DND-41 (cell line): Measurements from ENCODE around the gene SCUBE2.

Experiments used
- ATAC-seq: fragments of 200-7000 bp; cut with Tn5 transposase; 3 replicates; pipeline ENCODE4 v1.9.1; 2021; ENCODE audit warnings: low read depth; ENCODE audit not compliant: insufficient read depth
- DNase-seq: peaks from one replicate; pipeline ENCODE4 v3.0.0-alpha.2; 2020
- H2AFZ ChIP-seq: 2 replicates; pipeline ENCODE4 v1.6.0; 2012; ENCODE audit warnings: low read depth, low read length
- H3K27ac ChIP-seq: 2 replicates; pipeline ENCODE4 v1.5.1; 2012; ENCODE audit warnings: low read length, inconsistent platforms
- H3K27me3 ChIP-seq: fragments of 200-600 bp; sonication (generic); 2 replicates; pipeline ENCODE4 v1.6.0; 2012; ENCODE audit warnings: low read length, mild to moderate bottlenecking, inconsistent platforms; ENCODE audit not compliant: insufficient read depth, poor library complexity
- H3K36me3 ChIP-seq: 2 replicates; pipeline ENCODE4 v1.5.1; 2012; ENCODE audit warnings: low read length, inconsistent platforms; ENCODE audit not compliant: insufficient read depth
- H3K4me1 ChIP-seq: 2 replicates; pipeline ENCODE4 v1.5.1; 2012; ENCODE audit warnings: mild to moderate bottlenecking, low read length; ENCODE audit not compliant: insufficient read depth
- H3K4me2 ChIP-seq: 2 replicates; pipeline ENCODE4 v1.6.0; 2012; ENCODE audit warnings: mild to moderate bottlenecking, moderate library complexity, low read length, inconsistent platforms; ENCODE audit not compliant: insufficient read depth
- H3K4me3 ChIP-seq, 2 experiments: fragments of 200-600 bp in 1 of 2; shearing (Covaris generic) in 1 of 2; 2 replicates each; pipeline ENCODE4 v1.5.1; 2012 to 2016; ENCODE audit warnings: inconsistent platforms in 2 of 2, low read length in 2 of 2, mild to moderate bottlenecking in 2 of 2, low read depth in 1 of 2, moderate library complexity in 1 of 2
- H3K79me2 ChIP-seq: 2 replicates; pipeline ENCODE4 v1.6.0; 2012; ENCODE audit warnings: low read length, inconsistent platforms; ENCODE audit not compliant: insufficient read depth
- H3K9ac ChIP-seq: 2 replicates; pipeline ENCODE4 v1.6.0; 2012; ENCODE audit warnings: low read depth, mild to moderate bottlenecking, inconsistent platforms, low read length, moderate library complexity
- H3K9me3 ChIP-seq: 2 replicates; pipeline ENCODE4 v1.5.1; 2012; ENCODE audit warnings: low read length, moderate library complexity, mild to moderate bottlenecking, inconsistent platforms; ENCODE audit not compliant: insufficient read depth, severe bottlenecking
- H4K20me1 ChIP-seq: 2 replicates; pipeline ENCODE4 v1.6.0; 2012; ENCODE audit warnings: low read length; ENCODE audit not compliant: insufficient read depth
- CTCF ChIP-seq: IDR thresholded peaks from 2 replicates; pipeline ENCODE4 v1.5.1; 2012; ENCODE audit warnings: borderline replicate concordance, low read length, moderate library complexity, mild to moderate bottlenecking; ENCODE audit not compliant: poor library complexity, severe bottlenecking; ENCODE audit errors: extremely low read depth
- EZH2 ChIP-seq: IDR thresholded peaks from 3 replicates; pipeline ENCODE4 v1.6.1; 2012; ENCODE audit warnings: borderline replicate concordance, low read depth, mild to moderate bottlenecking, moderate library complexity, low read length, inconsistent platforms; ENCODE audit not compliant: severe bottlenecking

SCUBE2 gene

GRCh38 chr11:9022961-9023680 lies 68.3 kb downstream of the SCUBE2 start:
- no peaks in the 10 kb centered on the region for H3K79me2 ChIP-seq
- TF ChIP-seq EZH2 = no peak
- H3K9me3 ChIP-seq = no peaks in the 10 kb centered on the region
- peaks cover 3% of the 10 kb centered on the region for H3K27me3 ChIP-seq
- H3K9ac ChIP-seq = no peak overlapping the region
- H4K20me1 ChIP-seq = no peaks in the 10 kb centered on the region
- no peak for ATAC-seq
- no peaks in the 10 kb centered on the region for H3K36me3 ChIP-seq
- no peak overlapping the region for H3K4me3 ChIP-seq
- H3K4me2 ChIP-seq = no peak overlapping the region
- DNase-seq = no peak
- no peak overlapping the region for H2AFZ ChIP-seq
- no peaks in the 10 kb centered on the region for H3K4me1 ChIP-seq
- no peak overlapping the region for H3K27ac ChIP-seq

GRCh38 chr11:9020916-9021315 lies 70.5 kb downstream of the SCUBE2 start:
- H2AFZ ChIP-seq = no peak overlapping the region
- H3K27me3 ChIP-seq = peaks cover 3% of the 10 kb centered on the region
- no peaks in the 10 kb centered on the region for H3K9me3 ChIP-seq
- H3K4me1 ChIP-seq = peaks cover 6% of the 10 kb centered on the region; the same call in 1 of the 2 replicates
- H3K4me3 ChIP-seq = no peak overlapping the region
- no peaks in the 10 kb centered on the region for H3K36me3 ChIP-seq
- H3K79me2 ChIP-seq = no peaks in the 10 kb centered on the region
- H3K9ac ChIP-seq = no peak overlapping the region
- no peak for TF ChIP-seq EZH2
- DNase-seq (no peak), ATAC-seq (no peak)
- H3K4me2 ChIP-seq = no peak overlapping the region
- H4K20me1 ChIP-seq = no peaks in the 10 kb centered on the region
- no peak overlapping the region for H3K27ac ChIP-seq

- H3K9me3 ChIP-seq = no peaks in the 10 kb centered on the region
- ATAC-seq (no peak), DNase-seq (no peak)
- H3K9ac ChIP-seq = no peak overlapping the region
- no peak overlapping the region for H3K4me2 ChIP-seq
- no peaks in the 10 kb centered on the region for H3K79me2 ChIP-seq
- TF ChIP-seq CTCF (no peak), EZH2 (no peak)
- peaks cover 3% of the 10 kb centered on the region for H3K27me3 ChIP-seq
- no peak overlapping the region for H3K27ac ChIP-seq
- H2AFZ ChIP-seq = no peak overlapping the region
- no peak overlapping the region for H3K4me3 ChIP-seq
- H3K4me1 ChIP-seq = peaks cover 6% of the 10 kb centered on the region; the same call in 1 of the 2 replicates
- no peaks in the 10 kb centered on the region for H3K36me3 ChIP-seq
- H4K20me1 ChIP-seq = no peaks in the 10 kb centered on the region
Measured at GRCh38 chr11:9019861-9020260, 71.5 kb downstream of the SCUBE2 start.

GRCh38 chr11:9017773-9018172 lies 73.6 kb downstream of the SCUBE2 start:
- ATAC-seq (no peak), DNase-seq (no peak)
- no peaks in the 10 kb centered on the region for H3K79me2 ChIP-seq
- H3K9me3 ChIP-seq = no peaks in the 10 kb centered on the region
- H3K36me3 ChIP-seq = no peaks in the 10 kb centered on the region
- H3K4me3 ChIP-seq = no peak overlapping the region
- peaks cover 6% of the 10 kb centered on the region; the same call in 1 of the 2 replicates for H3K4me1 ChIP-seq
- H2AFZ ChIP-seq = no peak overlapping the region
- H3K27ac ChIP-seq = no peak overlapping the region
- H3K4me2 ChIP-seq = no peak overlapping the region
- peaks cover 3% of the 10 kb centered on the region for H3K27me3 ChIP-seq
- no peaks in the 10 kb centered on the region for H4K20me1 ChIP-seq
- no peak overlapping the region for H3K9ac ChIP-seq
- no peak for TF ChIP-seq CTCF
- no peak for TF ChIP-seq EZH2
